GM23338 (cell line): Measurements from ENCODE around the gene GSTP1. TPM values are rescaled to one million over a fixed set of nuclear protein-coding genes. Genes with fewer than 3 reads are reported as not detected.

Experiments
- ATAC-seq: fragments of 200-7000 bp; cut with Tn5 transposase; 3 replicates; pipeline ENCODE4 v1.9.1; 2020
- DNase-seq: peaks from one replicate; pipeline ENCODE4 v3.0.0-alpha.2; 2015; ENCODE audit warnings: low spot score
- H2AFZ ChIP-seq: fragments of 200-600 bp; sonication (generic); 2 replicates; pipeline ENCODE4 v1.8.0; 2016; ENCODE audit warnings: antibody characterized with exemption, mild to moderate bottlenecking, moderate library complexity
- H3F3A ChIP-seq: fragments of 200-600 bp; sonication (generic); replicated peaks from 2 replicates; pipeline ENCODE4 v1.8.0; 2017; ENCODE audit warnings: antibody characterized with exemption, mixed run types, low read depth
- H3K27ac ChIP-seq: fragments of 200-600 bp; sonication (generic); 2 replicates; pipeline ENCODE4 v1.6.1; 2016; ENCODE audit warnings: low read depth
- H3K27me3 ChIP-seq: fragments of 200-600 bp; sonication (generic); 2 replicates; pipeline ENCODE4 v1.8.0; 2016; ENCODE audit warnings: mild to moderate bottlenecking, mixed run types, moderate library complexity; ENCODE audit not compliant: insufficient read depth
- H3K36me3 ChIP-seq: fragments of 200-600 bp; sonication (generic); 2 replicates; pipeline ENCODE4 v1.8.0; 2016; ENCODE audit warnings: mild to moderate bottlenecking; ENCODE audit not compliant: insufficient read depth
- H3K4me1 ChIP-seq: fragments of 200-600 bp; sonication (generic); 2 replicates; pipeline ENCODE4 v1.8.0; 2016; ENCODE audit warnings: mild to moderate bottlenecking, moderate library complexity; ENCODE audit not compliant: insufficient read depth
- H3K4me2 ChIP-seq: fragments of 200-600 bp; sonication (generic); 2 replicates; pipeline ENCODE4 v1.7.1; 2017; ENCODE audit warnings: mixed run types
- H3K4me3 ChIP-seq: fragments of 200-600 bp; sonication (generic); 2 replicates; pipeline ENCODE4 v1.6.1; 2016; ENCODE audit warnings: mixed run types
- H3K79me2 ChIP-seq: fragments of 200-600 bp; sonication (generic); replicated peaks from 2 replicates; pipeline ENCODE4 v1.8.0; 2017; ENCODE audit warnings: mild to moderate bottlenecking; ENCODE audit not compliant: insufficient read depth
- H3K9me2 ChIP-seq: fragments of 200-600 bp; sonication (generic); 2 replicates; pipeline ENCODE4 v1.8.0; 2017; ENCODE audit not compliant: insufficient read depth
- H4K20me1 ChIP-seq: fragments of 200-600 bp; sonication (generic); replicated peaks from 2 replicates; pipeline ENCODE4 v1.8.0; 2017; ENCODE audit warnings: mild to moderate bottlenecking; ENCODE audit not compliant: insufficient read depth
- H3K27ac Mint-ChIP-seq: 2 replicates; pipeline ENCODE4 v1.8.0; 2020; ENCODE audit warnings: inconsistent platforms, mild to moderate bottlenecking, moderate library complexity, mixed read lengths
- H3K27me3 Mint-ChIP-seq: 3 replicates; pipeline ENCODE4 v1.8.0; 2022; ENCODE audit warnings: low read depth, mild to moderate bottlenecking, moderate library complexity, mixed read lengths, inconsistent platforms; ENCODE audit not compliant: insufficient read depth, poor library complexity
- H3K36me3 Mint-ChIP-seq: 3 replicates; pipeline ENCODE4 v1.8.0; 2021; ENCODE audit warnings: low read depth, mild to moderate bottlenecking, inconsistent platforms, moderate library complexity, mixed read lengths
- H3K4me1 Mint-ChIP-seq: 3 replicates; pipeline ENCODE4 v1.8.0; 2020; ENCODE audit warnings: mild to moderate bottlenecking, inconsistent platforms, mixed read lengths
- H3K4me3 Mint-ChIP-seq: 3 replicates; pipeline ENCODE4 v1.8.0; 2021; ENCODE audit warnings: moderate library complexity, mild to moderate bottlenecking, inconsistent platforms, mixed read lengths
- H3K9me3 Mint-ChIP-seq: 3 replicates; pipeline ENCODE4 v1.8.0; 2020; ENCODE audit warnings: moderate library complexity, mild to moderate bottlenecking, inconsistent platforms, mixed read lengths
- CTCF ChIP-seq, 2 experiments: fragments of 200-600 bp in 1 of 2; sonication (generic) in 1 of 2; conservative IDR thresholded peaks; 2 replicates each; pipeline versions ENCODE4 v1.5.1 to v1.6.1; 2016 to 2017; ENCODE audit warnings: antibody characterized with exemption in 2 of 2, low read depth in 2 of 2, mild to moderate bottlenecking in 2 of 2, moderate library complexity in 1 of 2
- ETS1 ChIP-seq: IDR thresholded peaks from 2 replicates; pipeline ENCODE4 v1.6.1; 2016; ENCODE audit warnings: antibody characterized with exemption
- POLR2AphosphoS5 ChIP-seq: IDR thresholded peaks from 2 replicates; pipeline ENCODE4 v1.6.1; 2016; ENCODE audit warnings: antibody characterized with exemption, low read depth
- REST ChIP-seq: IDR thresholded peaks from one replicate; pipeline ENCODE4 v1.6.1; 2018; ENCODE audit warnings: antibody characterized with exemption; ENCODE audit not compliant: unreplicated experiment
- STAT1 ChIP-seq: IDR thresholded peaks from one replicate; pipeline ENCODE4 v1.6.1; 2016; ENCODE audit warnings: antibody characterized with exemption; ENCODE audit not compliant: unreplicated experiment
- ZNF331 ChIP-seq: fragments of 250-450 bp; sonication (Bioruptor Pico); IDR thresholded peaks from 2 replicates; pipeline ENCODE4 v1.5.0; 2020; ENCODE audit warnings: low read depth, mild to moderate bottlenecking, moderate library complexity
- ZNF462 ChIP-seq: fragments of 250-450 bp; sonication (Bioruptor Pico); IDR thresholded peaks from 2 replicates; pipeline ENCODE4 v1.5.0; 2020; ENCODE audit warnings: mild to moderate bottlenecking, moderate library complexity
- polyA plus RNA-seq: library from polyadenylated mRNA; unstranded; fragments of >200 nt; fragmentation: Nextera tagmentation; extraction: Ambion mirVana; gene quantifications from 2 replicates; pipeline ENCODE4 v1.2.1, GENCODE V29; 2016
- total RNA-seq: library from RNA; depleted of rRNA; stranded (reverse); fragments of >200 nt; shearing (Covaris generic); gene quantifications from 2 replicates; pipeline ENCODE4 v1.2.3, GENCODE V29; 2014

Gene GSTP1
- total and polyA plus RNA-seq, 2 experiments from 2014 or later = 1,776 to 1,881 TPM

GRCh38 chr11:67629386-67630227 is 46.0 kb downstream of the GSTP1 start, which contains the start of gene NUDT8 (continued):
- TF ChIP-seq CTCF (conservative IDR thresholded peaks at IDR 0.05; ENCODE audit: low read depth in 2 of 2) = peak; percentile 76 to 82

GRCh38 chr11:67630228-67630942 is 46.8 kb downstream of the GSTP1 start:
- Mint-ChIP-seq H3K27ac (peak overlapping the region; percentile 86), H3K4me3 (peak overlapping the region; percentile 78), H3K27me3 (peaks cover 30% of the 10 kb centered on the region), H3K4me1 (peaks cover 20% of the 10 kb centered on the region; the same call in 2 of the 3 replicates), H3K9me3 (peaks cover 1% of the 10 kb centered on the region; the same call in 2 of the 3 replicates), H3K36me3 (peaks cover 15% of the 10 kb centered on the region)
- Histone ChIP-seq H3K27me3 (no peaks in the 10 kb centered on the region), H3K27ac (0 out of 2 replicates have a peak overlapping the region, but pooled peaks have one; percentile 83), H3K9me2 (no peaks in the 10 kb centered on the region), H3K36me3 (no peaks in the 10 kb centered on the region), H3F3A (peaks cover 5% of the 10 kb centered on the region; the same call in 1 of the 2 replicates), H3K79me2 (no peaks in the 10 kb centered on the region), H4K20me1 (no peaks in the 10 kb centered on the region), H2AFZ (peak overlapping the region; percentile 83), H3K4me1 (peaks cover 10% of the 10 kb centered on the region; the same call in 1 of the 2 replicates), H3K4me3 (peak overlapping the region; percentile 83), H3K4me2 (peak overlapping the region; percentile 87)
- ATAC-seq (peak; percentile 73), DNase-seq (peak; percentile 100)
- TF ChIP-seq STAT1 (no peak), ZNF331 (CRISPR knock-in tag) (no peak), ZNF462 (CRISPR knock-in tag) (no peak), REST (no peak), ETS1 (no peak), POLR2AphosphoS5 (peak; percentile 86)
